Heart left ventricle (tissue), 16 donors: ENCODE results near the gene PAFAH1B2. TPM values are rescaled to one million over a fixed set of nuclear protein-coding genes. Genes with fewer than 3 reads are reported as not detected.
"Not testable (repeated sequence)": the region's sequence is repeated elsewhere in the genome, so short reads cannot be mapped to it uniquely, and the experiment has no call there.

Source experiments
- ATAC-seq, 4 donors: fragments of 200-7000 bp; cut with Tn5 transposase; one replicate each; pipeline ENCODE4 v1.9.1; 2020 to 2022; ENCODE audit warnings: moderate library complexity in 4 of 4, mild to moderate bottlenecking in 3 of 4, moderate number of reproducible peaks in 1 of 4
- DNase-seq, 5 donors: peaks; one replicate each; pipeline ENCODE4 v3.0.0-alpha.2; 2020
- H3K27ac ChIP-seq, 12 donors: fragments of 200-600 bp; sonication (generic) in 4 of 12; one replicate each; pipeline versions ENCODE4 v1.5.0 to v1.8.0; 2016 to 2022; ENCODE audit warnings: mild to moderate bottlenecking in 2 of 12
- H3K27me3 ChIP-seq, 9 donors: fragments of 200-600 bp; sonication (generic) in 2 of 9; one replicate each; pipeline versions ENCODE4 v1.5.1 to v1.8.0; 2016 to 2022; ENCODE audit warnings: mild to moderate bottlenecking in 3 of 9
- H3K36me3 ChIP-seq, 9 donors: fragments of 200-600 bp; sonication (generic) in 2 of 9; one replicate each; pipeline versions ENCODE4 v1.5.0 to v1.8.0; 2018 to 2022; ENCODE audit warnings: mild to moderate bottlenecking in 2 of 9
- H3K4me1 ChIP-seq, 12 donors: fragments of 200-600 bp; sonication (generic) in 4 of 12; one replicate each; pipeline versions ENCODE4 v1.5.0 to v1.8.0; 2016 to 2022; ENCODE audit warnings: mild to moderate bottlenecking in 3 of 12
- H3K4me3 ChIP-seq, 12 donors: fragments of 200-600 bp; sonication (generic) in 4 of 12; one replicate each; pipeline versions ENCODE4 v1.5.0 to v1.8.0; 2017 to 2022; ENCODE audit warnings: mild to moderate bottlenecking in 9 of 12, moderate library complexity in 4 of 12
- H3K9me3 ChIP-seq, 12 donors: fragments of 200-600 bp; sonication (generic) in 4 of 12; one replicate each; pipeline versions ENCODE4 v1.5.0 to v1.8.0; 2016 to 2022; ENCODE audit warnings: mild to moderate bottlenecking in 1 of 12
- POLR2A ChIP-seq, 2 donors: fragments of 450-650 bp; IDR thresholded peaks; one replicate each; pipeline ENCODE4 v1.6.1; 2017; ENCODE audit warnings: antibody characterized with exemption in 2 of 2, mild to moderate bottlenecking in 2 of 2, moderate library complexity in 2 of 2
- WGBS, 4 donors: extraction: QIAGEN DNeasy Blood & Tissue Kit in 2 of 4; methylation state at CpG; one replicate each; pipeline versions ENCODE4 v1.1.5 to v1.1.7; 2013 to 2018; 5-methylcytosine and 5-hydroxymethylcytosine counted together
- intact Hi-C, 10 donors: fragments of 100-400 bp; cut with DNase I; formaldehyde crosslinking; loops; one replicate each; pipeline versions ENCODE4 v1.11.1 to v1.14.2; 2022
- polyA plus RNA-seq, 2 donors: library from polyadenylated mRNA; stranded (reverse); fragments of 200-250 nt; gene quantifications; one replicate each; pipeline ENCODE4 v1.2.3, GENCODE V29; 2013
- total RNA-seq, 9 donors: library from RNA; depleted of rRNA in 2 of 9; stranded (reverse); fragments of >200 nt in 2 of 9; fragmentation: NEBNext Ultra II Directional in 3 of 9; extraction: Animal tissue kit (Norgen Biotek cat#: 25700) in 3 of 9; gene quantifications; one replicate each; pipeline versions ENCODE4 v1.1.0 to v1.2.4, GENCODE V29; 2016 to 2023
- TF ChIP-seq, protein P1 (sequence below), 12 donors: fragments of 200-600 bp; sonication (generic) in 4 of 12; IDR thresholded peaks; one replicate each; pipeline versions ENCODE4 v1.5.0 to v1.8.0; 2018 to 2022; ENCODE audit warnings: antibody characterized with exemption in 12 of 12, mild to moderate bottlenecking in 5 of 12
- donor health status: ischemic (EF 13 %, LVEDD 7.1; RV severe dilation, severe dysfunction).
- donor health status: healthy with polysubstance abuse.
- donor health status: DM: no; HTN: yes; CAD: no.
- donor health status: DM: no; HTN: no; CAD: no.
- donor health status: ischemic (EF 25% LVEDD 6.9; RV normal size, moderate dysfunction).
- donor health status: ischemic (EF 25% LVEDD 5.7; RV mildly dilated, moderate dysfunction).
- donor health status: healthy.
- donor health status: DM: yes; HTN: yes; CAD: no.
- donor health status: ischemic (EF 35%, LVEDD 5.7; RV mildly dilated, moderate dysfunction).
- donor health status: nonischemic (EF 11% LVEDD 7.7; RV severe dilation, severe dysfunction).
- donor health status: DM: yes; HTN: yes; CAD: no.
- donor health status: PGD.
- donor health status: ischemic (EF 29% LVEDD 5.4; RV normal size, mild dysfunction).
- donor health status: nonischemic (EF 23%, LVEDD 6.1; RV moderate dilation, normal function).

Gene PAFAH1B2
- total and polyA plus RNA-seq, 11 donors: 16.7 to 81.1 (median 65.6) TPM

DNA sequence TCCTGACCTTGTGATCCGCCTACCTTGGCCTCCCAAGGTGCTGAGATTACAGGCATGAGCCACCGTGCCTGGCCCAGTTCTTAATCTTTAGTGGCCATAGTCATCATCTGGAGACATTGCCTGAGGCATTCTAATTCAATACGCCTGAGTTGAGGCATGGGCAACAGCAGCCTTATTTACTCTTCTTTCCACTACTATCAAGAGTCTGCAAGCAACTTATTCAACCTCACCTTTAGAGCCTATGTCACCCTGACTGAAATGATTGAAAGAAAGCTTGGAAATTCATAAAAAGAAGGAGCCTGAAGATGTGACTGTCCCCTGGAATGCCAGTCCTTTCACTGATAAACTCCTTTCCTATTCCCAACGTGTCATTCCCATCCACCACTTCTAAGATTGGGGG is 15.8 kb upstream of the PAFAH1B2 start:
- intact Hi-C loops: loop anchor here in 1 of 10 donors (5.0 kb wide), 1 partner anchor 94 kb away; no protein-coding TSS in a partner anchor
- Histone ChIP-seq H3K27me3 (no peaks in the 10 kb centered on the region), H3K4me1 (no peaks in the 10 kb centered on the region), H3K27ac (no peak overlapping the region), H3K9me3 (no peaks in the 10 kb centered on the region), H3K4me3 (no peak overlapping the region), H3K36me3 (no peaks in the 10 kb centered on the region)
- WGBS, 4 donors: 79 to 84% (median 81%) methylated on average over 4 of the region's 4 CpGs
- DNase-seq (no peak), ATAC-seq (no peak)
- no peak for TF ChIP-seq POLR2A (IDR thresholded peaks at IDR 0.05)

DNA sequence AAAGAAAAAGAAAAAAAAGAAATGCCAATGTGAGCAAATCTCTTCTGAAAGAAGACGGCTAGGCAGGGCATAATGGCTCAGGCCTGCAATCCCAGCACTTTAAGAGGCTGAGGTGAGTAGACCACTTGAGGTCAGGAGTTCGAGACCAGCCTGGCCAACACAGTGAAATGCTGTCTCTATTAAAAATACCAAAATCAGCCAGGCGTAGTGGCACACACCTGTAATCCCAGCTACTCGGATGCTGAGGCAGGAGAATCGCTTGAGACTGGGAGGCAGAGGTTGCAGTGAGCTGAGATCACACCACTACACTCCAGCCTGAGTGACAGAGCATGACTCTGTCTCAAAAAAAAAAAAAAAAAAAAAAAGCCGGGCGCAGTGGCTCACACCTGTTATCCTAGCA is 13.7 kb upstream of the PAFAH1B2 start:
- WGBS, 4 donors: 91 to 93% (median 92%) methylated on average over 7 of the region's 7 CpGs

DNA sequence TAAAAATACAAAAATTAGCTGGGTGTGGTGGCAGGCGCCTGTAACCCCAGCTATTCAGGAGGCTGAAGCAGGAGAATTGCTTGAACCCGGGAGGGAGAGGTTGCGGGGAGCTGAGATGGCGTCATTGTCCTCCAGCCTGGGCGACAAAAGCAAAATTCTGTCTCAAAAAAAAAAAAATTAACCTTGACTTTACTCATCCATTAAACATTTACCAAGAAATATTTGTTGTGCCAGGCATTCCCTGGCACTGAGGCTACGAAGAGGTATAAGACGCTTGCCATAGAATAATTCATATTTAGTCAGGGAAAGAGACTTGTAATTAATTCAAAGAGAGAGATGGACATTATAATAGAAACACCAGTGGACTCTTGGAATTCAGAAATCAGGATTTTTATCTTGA is 13.2 kb upstream of the PAFAH1B2 start:
- Histone ChIP-seq H3K36me3 (no peaks in the 10 kb centered on the region), H3K9me3 (no peaks in the 10 kb centered on the region), H3K4me1 (no peaks in the 10 kb centered on the region), H3K27me3 (no peaks in the 10 kb centered on the region), H3K27ac (no peak overlapping the region), H3K4me3 (no peak overlapping the region)
- 94 to 96% (median 95%) methylated on average over 7 of the region's 7 CpGs for WGBS, 4 donors
- intact Hi-C loops: loop anchor here in 4 of 10 donors (5.0 kb wide), 1 partner anchor 76 kb away; no protein-coding TSS in a partner anchor
- TF ChIP-seq, protein P1, sequence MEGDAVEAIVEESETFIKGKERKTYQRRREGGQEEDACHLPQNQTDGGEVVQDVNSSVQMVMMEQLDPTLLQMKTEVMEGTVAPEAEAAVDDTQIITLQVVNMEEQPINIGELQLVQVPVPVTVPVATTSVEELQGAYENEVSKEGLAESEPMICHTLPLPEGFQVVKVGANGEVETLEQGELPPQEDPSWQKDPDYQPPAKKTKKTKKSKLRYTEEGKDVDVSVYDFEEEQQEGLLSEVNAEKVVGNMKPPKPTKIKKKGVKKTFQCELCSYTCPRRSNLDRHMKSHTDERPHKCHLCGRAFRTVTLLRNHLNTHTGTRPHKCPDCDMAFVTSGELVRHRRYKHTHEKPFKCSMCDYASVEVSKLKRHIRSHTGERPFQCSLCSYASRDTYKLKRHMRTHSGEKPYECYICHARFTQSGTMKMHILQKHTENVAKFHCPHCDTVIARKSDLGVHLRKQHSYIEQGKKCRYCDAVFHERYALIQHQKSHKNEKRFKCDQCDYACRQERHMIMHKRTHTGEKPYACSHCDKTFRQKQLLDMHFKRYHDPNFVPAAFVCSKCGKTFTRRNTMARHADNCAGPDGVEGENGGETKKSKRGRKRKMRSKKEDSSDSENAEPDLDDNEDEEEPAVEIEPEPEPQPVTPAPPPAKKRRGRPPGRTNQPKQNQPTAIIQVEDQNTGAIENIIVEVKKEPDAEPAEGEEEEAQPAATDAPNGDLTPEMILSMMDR (IDR thresholded peaks at IDR 0.05): no peak
- no peak for TF ChIP-seq POLR2A (IDR thresholded peaks at IDR 0.05)
- DNase-seq (no peak), ATAC-seq (no peak)

More for the DNA sequence above, 13.7 kb upstream of the PAFAH1B2 start:
- ATAC-seq, H3K4me1 ChIP-seq, H3K27me3 ChIP-seq, H3K36me3 ChIP-seq, H3K27ac ChIP-seq, H3K4me3 ChIP-seq, H3K9me3 ChIP-seq, DNase-seq: not testable (repeated sequence)
- intact Hi-C loops: loop anchor here in 4 of 10 donors (5.0 kb wide), 1 partner anchor 77 kb away; no protein-coding TSS in a partner anchor

DNA sequence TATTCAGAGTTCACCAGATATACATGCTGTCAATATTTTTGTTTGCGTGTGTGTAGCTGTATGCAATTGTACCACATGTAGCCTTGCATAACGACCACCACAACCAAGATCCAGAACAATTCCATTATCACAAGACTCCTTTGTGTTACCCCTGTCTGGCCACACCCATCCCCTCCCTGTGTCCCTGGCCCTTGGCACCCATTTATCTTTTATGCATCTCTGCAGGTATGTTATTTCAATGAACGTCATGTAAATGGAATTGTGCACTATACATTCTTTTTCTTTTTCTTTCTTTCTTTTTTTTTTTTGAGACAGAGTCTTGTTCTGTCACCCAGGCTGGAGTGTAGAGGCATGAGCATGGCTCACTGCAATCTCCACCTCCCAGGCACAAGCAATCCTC is 9.7 kb upstream of the PAFAH1B2 start:
- Histone ChIP-seq H3K4me1 (no peaks in the 10 kb centered on the region), H3K27ac (no peak overlapping the region), H3K27me3 (no peaks in the 10 kb centered on the region), H3K36me3 (no peaks in the 10 kb centered on the region), H3K4me3 (no peak overlapping the region), H3K9me3 (no peaks in the 10 kb centered on the region)
- intact Hi-C loops: loop anchor here in 5 of 10 donors (2.0 to 5.0 kb wide), 2 partner anchors 73 to 74 kb away; no protein-coding TSS in a partner anchor
- no peak for TF ChIP-seq POLR2A (IDR thresholded peaks at IDR 0.05)
- TF ChIP-seq, protein P1 (IDR thresholded peaks at IDR 0.05): no peak
- DNase-seq (no peak), ATAC-seq (no peak)
- WGBS, 4 donors: 54 to 75% (median 70%) methylated on average over 2 to 3 of the region's 3 CpGs

DNA sequence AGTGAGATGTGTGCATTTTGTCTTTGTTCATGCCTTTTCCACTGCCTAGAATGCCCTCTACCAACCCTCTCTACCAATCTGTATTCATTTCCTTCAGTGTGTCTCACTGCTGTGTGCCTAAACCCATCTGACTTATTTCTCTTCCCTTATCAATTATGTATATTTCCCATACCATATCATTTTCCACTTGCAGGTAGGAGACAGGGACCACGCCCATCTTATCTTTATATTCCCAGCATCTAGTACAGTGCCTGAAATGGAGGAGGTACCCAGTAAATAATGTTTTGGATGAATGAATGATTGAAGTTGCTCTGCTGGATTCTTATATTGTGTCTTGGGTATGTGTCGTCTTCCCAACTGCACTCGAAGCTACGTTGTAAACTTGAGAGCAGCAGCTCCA is 9.1 kb upstream of the PAFAH1B2 start:
- not testable (repeated sequence) for H3K36me3 ChIP-seq, H3K27ac ChIP-seq, H3K27me3 ChIP-seq, ATAC-seq, DNase-seq, H3K4me1 ChIP-seq, H3K4me3 ChIP-seq, H3K9me3 ChIP-seq
- 94 to 100% (median 96%) methylated on average over 1 of the region's 4 CpGs; no CpG with 5 or more reads in 1 of the 4 donors for WGBS, 4 donors
- intact Hi-C loops: loop anchor here in 5 of 10 donors (2.0 to 5.0 kb wide), 2 partner anchors 72 to 74 kb away; no protein-coding TSS in a partner anchor

DNA sequence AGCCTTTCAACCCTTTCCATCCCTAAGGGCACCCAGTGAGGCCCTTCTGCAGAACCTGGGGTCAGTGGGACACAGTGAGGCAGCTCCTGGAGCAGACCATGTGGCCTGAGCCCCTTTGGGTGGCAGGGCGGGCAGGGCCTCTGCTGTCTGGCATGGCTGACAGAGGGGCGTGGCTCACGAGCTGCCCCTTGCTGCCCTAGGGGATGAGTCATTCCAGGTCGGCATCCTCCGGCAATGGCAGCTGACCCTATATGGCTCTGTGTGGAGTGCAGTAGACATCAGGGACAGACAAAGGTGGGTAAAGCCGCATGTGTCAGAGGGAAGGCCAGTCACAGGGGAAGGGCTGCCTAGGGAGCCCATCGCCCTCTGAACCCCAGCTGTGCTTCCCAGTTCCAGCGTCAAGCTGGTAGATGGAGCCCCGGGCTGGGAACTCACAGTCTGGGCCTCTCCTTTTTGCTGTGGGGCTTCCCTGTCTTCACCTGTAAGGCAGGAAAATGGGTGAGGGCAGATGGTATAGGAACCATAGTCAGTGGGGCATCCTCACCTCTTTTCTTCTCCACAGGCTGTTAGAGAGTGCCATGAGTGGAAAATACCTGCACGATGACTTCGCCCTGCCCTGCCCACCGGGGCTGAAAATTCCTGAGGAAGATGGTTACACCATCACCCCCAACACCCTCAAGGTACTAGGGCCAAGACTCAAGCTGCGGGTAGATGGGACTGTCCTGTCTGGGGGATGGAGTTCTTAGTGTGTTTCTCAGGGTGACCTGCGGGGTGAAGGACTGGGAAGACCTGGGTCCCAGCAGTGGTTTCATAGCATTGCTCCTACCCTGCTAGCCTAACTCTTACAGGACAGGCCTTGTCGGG is 6.6 kb upstream of the PAFAH1B2 start:
- H3K27me3 ChIP-seq, DNase-seq, H3K4me3 ChIP-seq, H3K9me3 ChIP-seq, intact Hi-C loops, H3K36me3 ChIP-seq, H3K4me1 ChIP-seq, H3K27ac ChIP-seq: not testable (repeated sequence)
- WGBS, 4 donors: 75 to 93% methylated on average over 2 to 3 of the region's 15 CpGs; no CpG with 5 or more reads in 2 of the 4 donors
- ATAC-seq: peak; percentile 58 to 89 (median 88)
